Measurements from ENCODE around the gene RRBP1. TPM values are rescaled to one million over a fixed set of nuclear protein-coding genes. Genes with fewer than 3 reads are reported as not detected.

The RRBP1 gene
- total and polyA plus RNA-seq, 4 donors: 75.4 to 202 (median 130) TPM

DNA sequence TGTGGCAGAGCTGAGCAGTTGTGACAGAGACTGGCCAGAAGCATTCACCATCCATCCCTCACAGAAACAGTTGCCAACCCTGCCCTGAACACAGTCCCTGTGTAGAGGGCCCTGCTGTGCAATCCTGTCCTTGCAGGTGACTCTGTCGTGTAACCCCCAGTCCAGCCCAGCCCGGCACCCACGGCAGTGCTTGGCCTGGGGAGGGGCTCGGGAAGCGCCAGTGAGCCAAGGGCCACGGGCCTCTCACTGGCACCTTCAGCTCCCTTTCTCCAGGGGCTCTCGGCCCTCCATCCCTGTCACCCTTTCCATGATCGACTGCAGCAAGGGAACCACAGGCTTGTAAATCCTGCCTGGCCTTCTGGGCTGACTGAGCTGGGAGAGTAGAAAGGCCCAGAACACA, 53.0 kb downstream of the RRBP1 start:
- DNase-seq (ENCODE audit: low spot score): no peak
- H3K9ac ChIP-seq (ENCODE audit: low read depth in 1 of 2, low read length in 2 of 2): no peak overlapping the region
- H3K27me3 ChIP-seq (ENCODE audit: control insufficient read depth in 4 of 4, insufficient read depth in 4 of 4, low read length in 3 of 4): no peaks in the 10 kb centered on the region
- peaks cover 48 to 96% (median 70%) of the 10 kb centered on the region in 4 donors for H3K36me3 ChIP-seq (ENCODE audit: control insufficient read depth in 4 of 4, insufficient read depth in 3 of 4, low read depth in 1 of 4, low read length in 3 of 4)
- H3K4me3 ChIP-seq (ENCODE audit: low read depth in 1 of 3, low read length in 3 of 3): no peak overlapping the region
- TF ChIP-seq, protein P1, sequence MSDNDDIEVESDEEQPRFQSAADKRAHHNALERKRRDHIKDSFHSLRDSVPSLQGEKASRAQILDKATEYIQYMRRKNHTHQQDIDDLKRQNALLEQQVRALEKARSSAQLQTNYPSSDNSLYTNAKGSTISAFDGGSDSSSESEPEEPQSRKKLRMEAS (IDR thresholded peaks at IDR 0.05): no peak
- TF ChIP-seq YY1 (IDR thresholded peaks at IDR 0.05) (no peak), GABPA (IDR thresholded peaks at IDR 0.05 in 1 of 2, conservative IDR thresholded peaks at IDR 0.05 in 1 of 2) (no peak), HNF4G (IDR thresholded peaks at IDR 0.05) (no peak), EGR1 (IDR thresholded peaks at IDR 0.05; ENCODE audit: low read depth in 2 of 2) (no peak), HNF4A (conservative IDR thresholded peaks at IDR 0.05) (no peak), RAD21 (IDR thresholded peaks at IDR 0.05) (no peak), TAF1 (conservative IDR thresholded peaks at IDR 0.05) (no peak), FOXA1 (IDR thresholded peaks at IDR 0.05) (no peak), RXRA (IDR thresholded peaks at IDR 0.05) (no peak), SP1 (IDR thresholded peaks at IDR 0.05) (no peak), FOXA2 (IDR thresholded peaks at IDR 0.05) (no peak), NR2F2 (IDR thresholded peaks at IDR 0.05) (no peak), JUND (IDR thresholded peaks at IDR 0.05) (no peak)
- TF ChIP-seq, protein P2, sequence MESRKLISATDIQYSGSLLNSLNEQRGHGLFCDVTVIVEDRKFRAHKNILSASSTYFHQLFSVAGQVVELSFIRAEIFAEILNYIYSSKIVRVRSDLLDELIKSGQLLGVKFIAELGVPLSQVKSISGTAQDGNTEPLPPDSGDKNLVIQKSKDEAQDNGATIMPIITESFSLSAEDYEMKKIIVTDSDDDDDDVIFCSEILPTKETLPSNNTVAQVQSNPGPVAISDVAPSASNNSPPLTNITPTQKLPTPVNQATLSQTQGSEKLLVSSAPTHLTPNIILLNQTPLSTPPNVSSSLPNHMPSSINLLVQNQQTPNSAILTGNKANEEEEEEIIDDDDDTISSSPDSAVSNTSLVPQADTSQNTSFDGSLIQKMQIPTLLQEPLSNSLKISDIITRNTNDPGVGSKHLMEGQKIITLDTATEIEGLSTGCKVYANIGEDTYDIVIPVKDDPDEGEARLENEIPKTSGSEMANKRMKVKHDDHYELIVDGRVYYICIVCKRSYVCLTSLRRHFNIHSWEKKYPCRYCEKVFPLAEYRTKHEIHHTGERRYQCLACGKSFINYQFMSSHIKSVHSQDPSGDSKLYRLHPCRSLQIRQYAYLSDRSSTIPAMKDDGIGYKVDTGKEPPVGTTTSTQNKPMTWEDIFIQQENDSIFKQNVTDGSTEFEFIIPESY (IDR thresholded peaks at IDR 0.05): no peak
- TF ChIP-seq, protein P3, sequence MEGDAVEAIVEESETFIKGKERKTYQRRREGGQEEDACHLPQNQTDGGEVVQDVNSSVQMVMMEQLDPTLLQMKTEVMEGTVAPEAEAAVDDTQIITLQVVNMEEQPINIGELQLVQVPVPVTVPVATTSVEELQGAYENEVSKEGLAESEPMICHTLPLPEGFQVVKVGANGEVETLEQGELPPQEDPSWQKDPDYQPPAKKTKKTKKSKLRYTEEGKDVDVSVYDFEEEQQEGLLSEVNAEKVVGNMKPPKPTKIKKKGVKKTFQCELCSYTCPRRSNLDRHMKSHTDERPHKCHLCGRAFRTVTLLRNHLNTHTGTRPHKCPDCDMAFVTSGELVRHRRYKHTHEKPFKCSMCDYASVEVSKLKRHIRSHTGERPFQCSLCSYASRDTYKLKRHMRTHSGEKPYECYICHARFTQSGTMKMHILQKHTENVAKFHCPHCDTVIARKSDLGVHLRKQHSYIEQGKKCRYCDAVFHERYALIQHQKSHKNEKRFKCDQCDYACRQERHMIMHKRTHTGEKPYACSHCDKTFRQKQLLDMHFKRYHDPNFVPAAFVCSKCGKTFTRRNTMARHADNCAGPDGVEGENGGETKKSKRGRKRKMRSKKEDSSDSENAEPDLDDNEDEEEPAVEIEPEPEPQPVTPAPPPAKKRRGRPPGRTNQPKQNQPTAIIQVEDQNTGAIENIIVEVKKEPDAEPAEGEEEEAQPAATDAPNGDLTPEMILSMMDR (IDR thresholded peaks at IDR 0.05; ENCODE audit: low read depth, low read length, missing input control): no peak
- TF ChIP-seq, protein P4, sequence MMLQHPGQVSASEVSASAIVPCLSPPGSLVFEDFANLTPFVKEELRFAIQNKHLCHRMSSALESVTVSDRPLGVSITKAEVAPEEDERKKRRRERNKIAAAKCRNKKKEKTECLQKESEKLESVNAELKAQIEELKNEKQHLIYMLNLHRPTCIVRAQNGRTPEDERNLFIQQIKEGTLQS (IDR thresholded peaks at IDR 0.05): no peak
- TF ChIP-seq, protein P5, sequence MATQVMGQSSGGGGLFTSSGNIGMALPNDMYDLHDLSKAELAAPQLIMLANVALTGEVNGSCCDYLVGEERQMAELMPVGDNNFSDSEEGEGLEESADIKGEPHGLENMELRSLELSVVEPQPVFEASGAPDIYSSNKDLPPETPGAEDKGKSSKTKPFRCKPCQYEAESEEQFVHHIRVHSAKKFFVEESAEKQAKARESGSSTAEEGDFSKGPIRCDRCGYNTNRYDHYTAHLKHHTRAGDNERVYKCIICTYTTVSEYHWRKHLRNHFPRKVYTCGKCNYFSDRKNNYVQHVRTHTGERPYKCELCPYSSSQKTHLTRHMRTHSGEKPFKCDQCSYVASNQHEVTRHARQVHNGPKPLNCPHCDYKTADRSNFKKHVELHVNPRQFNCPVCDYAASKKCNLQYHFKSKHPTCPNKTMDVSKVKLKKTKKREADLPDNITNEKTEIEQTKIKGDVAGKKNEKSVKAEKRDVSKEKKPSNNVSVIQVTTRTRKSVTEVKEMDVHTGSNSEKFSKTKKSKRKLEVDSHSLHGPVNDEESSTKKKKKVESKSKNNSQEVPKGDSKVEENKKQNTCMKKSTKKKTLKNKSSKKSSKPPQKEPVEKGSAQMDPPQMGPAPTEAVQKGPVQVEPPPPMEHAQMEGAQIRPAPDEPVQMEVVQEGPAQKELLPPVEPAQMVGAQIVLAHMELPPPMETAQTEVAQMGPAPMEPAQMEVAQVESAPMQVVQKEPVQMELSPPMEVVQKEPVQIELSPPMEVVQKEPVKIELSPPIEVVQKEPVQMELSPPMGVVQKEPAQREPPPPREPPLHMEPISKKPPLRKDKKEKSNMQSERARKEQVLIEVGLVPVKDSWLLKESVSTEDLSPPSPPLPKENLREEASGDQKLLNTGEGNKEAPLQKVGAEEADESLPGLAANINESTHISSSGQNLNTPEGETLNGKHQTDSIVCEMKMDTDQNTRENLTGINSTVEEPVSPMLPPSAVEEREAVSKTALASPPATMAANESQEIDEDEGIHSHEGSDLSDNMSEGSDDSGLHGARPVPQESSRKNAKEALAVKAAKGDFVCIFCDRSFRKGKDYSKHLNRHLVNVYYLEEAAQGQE (IDR thresholded peaks at IDR 0.05): no peak
- 88% methylated on average over 8 of the region's 8 CpGs for WGBS
- H3K9me3 ChIP-seq (ENCODE audit: control insufficient read depth in 4 of 4, low read length in 3 of 4): no peaks in the 10 kb centered on the region
- H3K4me1 ChIP-seq (ENCODE audit: control insufficient read depth in 4 of 4, insufficient read depth in 4 of 4, low read length in 3 of 4): peaks cover 0 to 40% (median 25%) of the 10 kb centered on the region in 4 donors
- no peak overlapping the region for H3K27ac ChIP-seq (ENCODE audit: low read depth in 1 of 2, low read length in 2 of 2)
